Measurements from ENCODE around the gene CFAP141.

DNA sequence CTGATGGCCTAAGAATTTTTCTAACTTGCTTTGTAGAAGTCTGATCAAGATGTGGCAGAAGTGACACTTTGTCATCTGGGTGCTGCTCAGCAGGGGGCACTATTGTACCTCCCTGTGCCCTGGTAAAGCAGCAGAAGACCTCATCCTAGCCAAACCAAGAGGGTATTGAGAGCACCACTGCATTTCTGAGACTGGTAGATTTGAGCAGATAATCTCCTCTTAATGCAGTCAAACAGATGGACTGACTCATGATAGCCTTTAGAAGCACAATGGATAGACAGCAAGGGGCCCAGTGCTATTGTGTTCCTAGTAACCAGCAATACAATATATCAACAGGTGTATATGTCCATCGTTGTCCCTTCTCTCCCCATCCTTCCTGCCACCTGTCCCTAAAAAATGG, 20.0 kb downstream of the CFAP141 start:
- no peak for TF ChIP-seq POLR2A (IDR thresholded peaks at IDR 0.05; ENCODE audit: low read length)
- TF ChIP-seq GATA1 (IDR thresholded peaks at IDR 0.05; ENCODE audit: low read depth, low read length) = no peak
